ENCODE measurements around the gene ABHD11.
"Not testable (repeated sequence)": the region's sequence is repeated elsewhere in the genome, so short reads cannot be mapped to it uniquely, and the experiment has no call there.

The ABHD11 gene, protein sequence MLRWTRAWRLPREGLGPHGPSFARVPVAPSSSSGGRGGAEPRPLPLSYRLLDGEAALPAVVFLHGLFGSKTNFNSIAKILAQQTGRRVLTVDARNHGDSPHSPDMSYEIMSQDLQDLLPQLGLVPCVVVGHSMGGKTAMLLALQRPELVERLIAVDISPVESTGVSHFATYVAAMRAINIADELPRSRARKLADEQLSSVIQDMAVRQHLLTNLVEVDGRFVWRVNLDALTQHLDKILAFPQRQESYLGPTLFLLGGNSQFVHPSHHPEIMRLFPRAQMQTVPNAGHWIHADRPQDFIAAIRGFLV

DNA sequence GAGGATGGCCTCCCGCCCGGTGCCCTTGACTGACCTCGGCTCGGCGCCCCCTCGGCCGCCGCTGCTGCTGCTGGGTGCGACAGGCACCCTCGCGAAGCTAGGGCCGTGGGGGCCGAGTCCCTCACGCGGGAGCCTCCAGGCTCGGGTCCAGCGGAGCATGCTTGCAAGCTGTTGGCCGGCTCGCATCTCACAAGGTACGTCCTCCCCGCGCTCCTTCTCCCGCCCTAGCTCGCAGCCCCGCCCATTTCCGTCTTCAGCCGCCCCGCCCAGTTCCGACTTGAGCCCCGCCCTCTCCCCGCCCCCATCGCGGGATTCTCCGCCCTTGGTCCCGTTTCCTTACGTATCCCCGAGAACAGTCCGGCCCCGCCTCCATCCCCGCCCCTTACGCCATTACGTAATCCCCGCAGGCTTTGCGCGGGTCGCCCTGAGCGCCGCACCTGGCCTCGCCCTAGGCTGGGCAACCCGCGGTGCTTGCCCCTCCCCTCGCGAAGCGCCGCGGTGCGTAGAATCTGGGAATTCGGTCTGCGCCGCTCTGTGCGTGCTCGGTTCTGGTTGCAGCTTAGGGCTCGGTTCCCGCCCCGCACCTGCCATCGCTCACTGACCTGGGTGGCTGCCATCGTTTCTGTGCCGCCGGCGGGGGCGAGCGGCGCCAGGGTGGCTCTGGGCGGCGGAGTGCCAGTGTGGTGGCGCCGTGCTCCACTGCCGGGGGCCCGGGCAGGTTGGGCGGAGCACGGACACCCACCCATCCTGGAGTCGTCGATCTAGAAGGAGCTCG lies at the start of gene ABHD11:
Gene ABHD11 (minus strand): TSS at position 191 of the 775 bp plus-strand sequence. CDS start 32 bp downstream, at position 159.
- DNase-seq (ENCODE audit: low spot score), result peak; percentile 99

DNA sequence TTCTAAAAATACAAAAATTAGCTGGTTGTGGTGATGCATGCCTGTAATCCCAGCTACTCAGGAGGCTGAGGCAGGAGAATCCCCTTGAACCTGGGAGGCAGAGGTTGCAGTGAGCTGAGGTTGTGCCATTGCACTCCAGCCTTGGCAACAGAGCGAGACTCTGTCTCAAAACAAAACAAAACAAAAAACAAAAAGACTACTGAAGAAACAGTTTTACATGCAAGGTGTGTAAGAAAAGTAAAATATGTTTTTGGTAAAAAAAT lies 49.1 kb upstream of the ABHD11 start:
- not testable (repeated sequence) for DNase-seq (ENCODE audit: low spot score)

DNA sequence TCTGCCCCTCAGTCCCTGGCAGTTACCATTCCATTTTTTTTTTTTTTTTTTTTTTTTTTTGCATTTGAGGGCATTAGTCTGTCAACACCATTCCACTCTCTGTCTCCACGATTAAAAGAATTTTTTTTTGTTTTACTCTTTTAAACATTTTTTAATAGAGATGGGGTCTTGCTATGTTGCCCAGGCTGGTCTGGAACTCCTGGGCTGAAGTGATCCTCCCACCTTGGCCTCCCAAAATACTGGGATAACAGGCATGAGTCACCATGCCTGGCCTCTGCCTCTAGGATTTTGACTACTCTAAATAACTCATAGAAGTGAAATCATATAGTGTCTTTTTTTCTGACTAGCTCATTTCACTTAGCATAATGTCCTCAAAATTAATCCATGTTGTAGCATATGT lies 48.0 kb upstream of the ABHD11 start:
- no peak for DNase-seq (ENCODE audit: low spot score)

DNA sequence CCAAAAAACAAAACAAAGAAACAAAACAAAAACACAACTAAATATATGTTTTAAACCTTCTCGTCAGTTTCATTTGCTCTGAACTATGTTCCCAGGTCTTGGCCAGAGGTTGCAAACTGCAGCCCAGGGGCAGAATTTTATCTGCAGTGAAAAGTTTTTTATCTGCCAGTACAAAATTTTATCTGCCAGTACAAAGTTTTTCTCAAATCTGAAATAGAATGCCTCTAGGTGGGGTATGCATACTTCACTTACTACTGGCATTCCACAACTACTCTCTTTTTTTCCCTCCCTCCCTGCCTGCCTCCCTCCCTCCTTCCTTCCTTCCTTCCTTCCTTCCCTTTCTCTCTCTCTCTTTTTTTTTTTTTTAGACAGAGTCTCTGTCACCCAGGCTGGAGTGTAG lies 40.9 kb upstream of the ABHD11 start:
- no peak for DNase-seq (ENCODE audit: low spot score)

DNA sequence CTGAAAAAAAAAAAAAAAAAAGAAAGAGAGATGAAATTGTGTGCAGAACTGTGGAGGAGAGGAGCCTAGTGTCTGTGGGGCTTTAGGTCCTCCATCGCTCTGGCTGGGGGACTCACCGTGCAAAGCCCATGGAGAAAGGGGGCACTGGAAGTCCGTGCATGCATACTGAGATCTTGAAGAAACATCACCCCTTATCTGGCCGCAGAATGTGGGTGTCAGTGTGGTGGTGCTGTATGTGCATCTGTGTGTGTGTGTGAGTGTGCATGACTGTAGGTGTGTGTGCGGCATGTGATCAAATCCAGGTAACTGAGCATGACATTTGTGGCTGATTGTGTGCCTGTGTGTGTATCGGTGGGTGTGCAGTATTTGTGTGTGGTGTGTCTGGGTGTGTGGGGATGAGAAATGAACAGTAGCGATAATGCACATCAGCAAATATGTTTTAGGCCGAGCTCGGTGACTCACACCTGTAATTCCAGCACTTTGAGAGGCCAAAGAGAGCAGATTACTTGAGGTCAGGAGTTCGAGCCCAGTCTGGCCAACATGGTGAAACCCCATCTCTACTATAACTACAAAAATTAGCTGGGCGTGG lies 40.3 kb upstream of the ABHD11 start:
- no peak for DNase-seq (ENCODE audit: low spot score)

DNA sequence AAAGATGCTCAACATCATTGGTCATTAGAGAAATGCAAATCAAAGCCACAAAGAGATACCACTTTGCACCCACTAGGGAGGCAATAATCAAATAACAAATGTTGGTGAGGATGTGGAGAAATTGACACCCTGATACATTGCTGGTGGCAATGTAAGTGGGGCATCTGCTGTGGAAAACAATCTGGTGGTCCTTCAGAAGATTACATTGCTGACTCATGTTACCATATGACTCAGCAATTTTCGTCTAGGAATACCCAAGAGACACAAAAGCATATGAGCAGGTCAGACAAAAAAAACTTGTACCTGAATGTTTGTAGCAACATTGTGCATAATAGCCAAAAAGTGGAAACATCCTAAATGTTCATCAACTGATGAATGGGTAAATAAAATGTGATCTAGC lies 36.3 kb upstream of the ABHD11 start:
- no peak for DNase-seq (ENCODE audit: low spot score)

DNA sequence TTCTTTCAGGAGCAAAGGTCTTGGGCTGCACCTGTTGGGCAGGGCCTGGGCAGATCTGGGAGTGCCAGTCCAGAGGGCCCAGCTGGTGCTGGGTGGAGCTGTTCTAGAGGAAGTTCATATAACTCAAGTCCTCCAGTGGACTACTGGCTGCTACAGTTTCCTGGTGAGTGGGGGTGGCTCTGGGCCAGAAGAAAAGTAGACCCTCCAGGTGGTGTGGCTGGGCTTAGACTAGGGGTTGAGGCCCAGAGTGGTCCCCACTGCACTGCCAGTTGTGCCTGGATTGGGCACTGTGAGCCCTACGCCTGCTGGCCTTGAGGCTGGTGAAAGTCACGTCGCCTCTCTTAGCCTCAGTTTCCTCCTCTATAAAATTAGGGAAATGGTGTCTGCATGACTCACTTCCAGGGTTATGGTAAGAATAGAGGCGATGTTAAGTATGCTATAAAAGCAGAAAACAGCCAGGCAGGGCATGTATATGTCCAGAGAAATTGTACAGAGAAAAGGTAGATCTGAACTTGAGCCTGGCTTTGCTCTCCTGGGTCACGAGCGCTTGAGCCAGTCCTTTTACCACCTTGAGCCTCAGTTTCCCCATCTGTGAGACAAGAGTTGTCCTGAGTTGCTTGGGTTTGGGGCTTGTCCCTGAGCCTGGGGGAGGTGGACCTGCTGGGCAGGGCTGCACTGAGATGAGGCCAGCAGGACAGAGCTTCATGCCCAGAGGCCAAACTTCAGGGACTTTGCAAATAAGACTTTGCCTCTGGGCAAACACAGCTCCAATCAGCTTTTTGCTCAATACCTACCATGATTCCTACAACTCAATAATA lies 35.3 kb upstream of the ABHD11 start:
- DNase-seq (ENCODE audit: low spot score), result no peak

DNA sequence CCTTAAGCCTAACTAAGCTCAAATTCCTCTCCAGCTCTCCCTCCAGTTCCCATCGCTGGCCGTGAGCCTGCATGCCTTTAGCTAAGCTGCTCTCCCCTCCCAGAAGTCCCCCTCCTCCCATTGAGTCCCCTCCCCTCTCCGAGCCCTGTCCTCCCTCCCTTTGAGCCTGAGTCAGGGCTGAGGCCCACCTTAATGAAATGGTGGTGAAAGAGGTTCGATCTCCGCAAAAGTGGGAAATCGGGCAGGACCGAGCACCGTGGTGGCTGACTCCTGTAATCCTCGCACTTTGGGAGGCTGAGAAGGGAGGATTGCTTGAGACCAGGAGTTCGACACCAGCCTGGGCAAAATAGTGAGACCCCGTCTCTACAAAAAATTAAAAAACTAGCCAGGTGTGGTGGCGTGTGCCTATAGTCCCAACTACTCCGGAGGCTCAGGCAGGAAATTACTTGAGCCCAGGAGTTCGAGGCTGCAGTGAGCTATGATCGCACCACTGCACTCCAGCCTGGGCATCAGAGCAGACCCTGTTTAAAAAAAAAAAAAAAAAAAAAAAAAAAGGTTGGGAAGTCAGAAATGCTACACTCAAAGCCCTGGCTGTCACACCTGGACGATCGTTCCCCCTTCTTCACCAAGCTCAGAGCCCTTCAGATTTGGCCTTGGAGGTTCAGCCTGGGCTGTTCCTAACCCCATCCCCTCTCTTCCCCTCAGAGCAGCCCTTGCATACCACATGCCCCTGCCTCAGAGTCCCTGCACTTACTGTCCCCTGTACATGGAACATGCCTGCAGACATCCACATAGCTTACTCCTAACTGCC lies 32.5 kb upstream of the ABHD11 start:
- no peak for DNase-seq (ENCODE audit: low spot score)

DNA sequence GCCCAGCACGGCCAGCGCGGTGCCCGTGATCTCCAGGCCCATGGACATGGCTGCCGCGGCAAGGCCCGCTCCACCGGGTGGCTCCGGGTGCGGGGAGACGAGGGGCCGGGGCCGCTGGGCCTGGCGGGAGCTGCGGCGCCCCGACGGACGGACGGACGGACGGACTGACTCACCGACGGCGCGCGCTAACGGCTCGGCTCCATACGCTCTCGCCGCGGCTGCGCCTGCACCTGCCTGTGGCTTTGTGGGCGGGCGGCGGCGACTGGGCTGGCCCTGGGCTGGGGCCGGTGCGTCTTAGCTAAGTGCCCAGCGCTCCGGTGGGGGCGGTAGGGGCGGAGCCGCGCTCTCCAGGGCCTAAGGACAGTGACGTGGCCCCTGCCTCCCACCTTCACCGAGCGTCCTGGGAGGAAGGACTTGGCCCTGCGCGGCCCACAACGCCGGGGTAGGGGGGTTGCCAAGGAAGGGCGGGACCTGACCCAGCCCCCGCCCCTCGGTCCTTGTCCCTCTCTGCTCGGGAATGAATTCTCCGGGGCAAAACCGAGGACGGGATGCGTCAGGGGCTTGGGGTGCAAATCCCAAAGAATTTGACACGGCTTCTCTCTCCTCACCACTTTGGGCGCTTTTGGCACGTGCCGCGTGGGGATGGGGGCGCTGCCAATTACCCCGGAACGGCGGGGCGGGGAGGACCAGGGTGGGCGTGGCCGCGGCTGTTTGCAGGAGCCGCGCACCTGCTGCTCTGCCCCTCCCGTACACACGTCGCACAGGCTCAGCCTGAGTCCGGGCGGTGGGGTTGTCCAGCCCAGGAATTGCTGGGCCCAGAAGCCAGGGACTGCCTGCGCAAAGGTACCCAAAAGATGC lies 31.6 kb upstream of the ABHD11 start, which contains the start of gene CLDN3:
Gene CLDN3 (minus strand): TSS at position 269 of the 858 bp plus-strand sequence. CDS start 221 bp downstream, at position 48.
- DNase-seq (ENCODE audit: low spot score), result no peak

DNA sequence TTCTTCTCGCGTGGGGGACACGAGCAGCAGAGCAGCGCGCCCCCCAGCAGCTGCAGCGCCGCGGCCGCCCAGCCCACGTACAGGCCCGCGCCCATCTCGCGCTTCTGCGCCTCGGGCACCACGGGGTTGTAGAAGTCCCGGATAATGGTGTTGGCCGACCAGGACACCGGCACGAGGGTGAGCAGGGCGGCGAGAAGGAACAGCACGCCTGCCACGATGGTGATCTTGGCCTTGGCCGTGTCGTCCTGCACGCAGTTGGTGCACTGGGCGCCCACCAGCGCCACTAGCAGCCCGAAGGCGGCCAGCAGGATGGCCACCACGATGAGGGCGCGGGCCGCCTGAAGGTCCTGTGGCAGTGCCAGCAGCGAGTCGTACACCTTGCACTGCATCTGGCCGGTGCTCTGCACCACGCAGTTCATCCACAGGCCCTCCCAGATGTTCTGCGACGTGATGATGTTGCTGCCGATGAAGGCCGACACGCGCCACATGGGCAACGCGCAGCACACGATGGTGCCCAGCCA lies 30.9 kb upstream of the ABHD11 start:
- DNase-seq (ENCODE audit: low spot score), result no peak

DNA sequence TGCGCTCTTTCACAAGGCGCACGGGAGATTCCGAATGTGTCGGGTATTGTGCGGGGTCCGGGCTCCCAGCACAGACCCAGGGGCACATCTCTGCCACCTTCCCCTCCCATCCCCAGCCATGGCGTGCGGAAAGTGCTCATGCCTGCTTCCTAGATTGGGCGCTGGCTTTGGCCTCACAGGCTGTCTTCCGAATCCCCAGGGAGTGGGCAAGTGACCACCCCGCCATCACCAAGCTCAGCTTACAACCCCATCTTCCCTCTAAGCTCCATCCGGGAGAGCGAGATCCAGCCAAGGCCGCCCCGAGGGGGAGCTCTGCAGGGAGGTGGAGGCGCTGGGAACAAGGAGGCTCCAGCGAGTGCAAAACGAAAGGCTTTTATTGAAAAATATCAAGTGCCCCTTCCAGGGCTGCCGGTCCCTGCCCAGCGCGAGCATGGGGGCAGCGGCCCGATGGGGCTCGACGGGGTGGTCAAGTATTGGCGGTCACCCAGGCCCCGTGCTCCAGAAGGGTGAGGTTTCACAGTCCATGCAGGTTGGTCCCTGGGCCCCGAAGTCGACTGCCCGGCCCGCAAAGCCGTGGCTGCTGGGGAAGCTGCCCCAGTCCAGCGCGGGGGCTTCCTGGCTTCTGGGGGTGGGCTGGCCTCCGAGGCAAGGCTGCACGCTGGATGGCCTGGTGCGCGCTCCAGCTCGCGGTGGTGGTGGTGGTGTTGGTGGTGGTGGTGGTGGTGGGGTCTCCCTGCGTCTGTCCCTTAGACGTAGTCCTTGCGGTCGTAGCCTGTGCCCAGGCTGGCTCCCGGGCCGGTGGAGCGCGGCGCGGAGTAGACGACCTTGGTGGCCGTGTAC lies 30.3 kb upstream of the ABHD11 start:
- DNase-seq (ENCODE audit: low spot score), result no peak

DNA sequence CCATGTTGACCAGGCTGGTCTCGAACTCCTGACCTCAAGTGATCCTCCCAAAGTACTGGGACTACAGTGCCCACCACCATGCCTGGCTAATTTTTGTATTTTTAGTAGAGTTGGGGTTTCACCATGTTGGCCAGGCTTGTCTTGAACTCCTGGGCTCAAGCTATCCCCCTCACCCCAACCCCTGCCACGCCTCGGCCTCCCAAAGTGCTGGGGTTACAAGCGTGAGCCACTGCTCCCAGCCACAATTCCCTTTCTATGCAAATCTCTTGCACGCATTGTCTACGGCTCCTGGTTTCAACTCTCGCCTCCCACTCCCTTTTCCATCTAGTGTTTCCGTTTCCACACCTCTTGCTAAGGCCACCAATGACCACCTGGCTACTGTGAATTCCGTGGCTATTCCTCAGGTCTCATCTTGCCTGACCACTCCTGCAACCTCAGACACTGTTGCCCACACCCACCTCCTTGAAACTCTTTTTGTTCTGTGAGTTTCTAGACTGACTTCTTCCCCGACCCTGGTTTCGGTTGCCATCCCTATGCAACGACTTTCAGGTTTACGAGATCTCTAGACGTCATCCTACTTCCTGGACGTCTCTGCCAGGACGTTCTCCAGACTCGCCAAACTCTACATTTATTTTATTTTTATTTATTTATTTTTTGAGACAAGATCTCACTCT lies 28.1 kb upstream of the ABHD11 start:
- DNase-seq (ENCODE audit: low spot score), result no peak

DNA sequence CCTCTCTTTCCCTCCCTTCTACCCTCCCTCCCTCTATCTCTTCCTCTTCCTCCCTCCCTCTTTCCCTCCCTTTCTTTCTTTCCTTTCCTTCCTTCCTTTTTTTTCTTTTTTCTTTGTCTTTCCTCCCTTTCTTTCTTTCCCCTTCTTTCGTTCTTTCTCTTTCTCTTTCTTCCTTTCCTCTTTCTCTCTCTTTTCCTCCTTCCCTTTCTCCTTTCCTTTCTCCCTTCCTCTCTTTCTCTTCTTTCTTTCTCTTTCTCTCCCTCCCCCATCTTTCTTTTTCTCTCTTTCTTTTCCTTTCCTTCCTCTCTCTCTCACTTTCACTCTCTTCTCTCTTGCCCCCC lies 24.0 kb upstream of the ABHD11 start:
- DNase-seq (ENCODE audit: low spot score), result no peak

DNA sequence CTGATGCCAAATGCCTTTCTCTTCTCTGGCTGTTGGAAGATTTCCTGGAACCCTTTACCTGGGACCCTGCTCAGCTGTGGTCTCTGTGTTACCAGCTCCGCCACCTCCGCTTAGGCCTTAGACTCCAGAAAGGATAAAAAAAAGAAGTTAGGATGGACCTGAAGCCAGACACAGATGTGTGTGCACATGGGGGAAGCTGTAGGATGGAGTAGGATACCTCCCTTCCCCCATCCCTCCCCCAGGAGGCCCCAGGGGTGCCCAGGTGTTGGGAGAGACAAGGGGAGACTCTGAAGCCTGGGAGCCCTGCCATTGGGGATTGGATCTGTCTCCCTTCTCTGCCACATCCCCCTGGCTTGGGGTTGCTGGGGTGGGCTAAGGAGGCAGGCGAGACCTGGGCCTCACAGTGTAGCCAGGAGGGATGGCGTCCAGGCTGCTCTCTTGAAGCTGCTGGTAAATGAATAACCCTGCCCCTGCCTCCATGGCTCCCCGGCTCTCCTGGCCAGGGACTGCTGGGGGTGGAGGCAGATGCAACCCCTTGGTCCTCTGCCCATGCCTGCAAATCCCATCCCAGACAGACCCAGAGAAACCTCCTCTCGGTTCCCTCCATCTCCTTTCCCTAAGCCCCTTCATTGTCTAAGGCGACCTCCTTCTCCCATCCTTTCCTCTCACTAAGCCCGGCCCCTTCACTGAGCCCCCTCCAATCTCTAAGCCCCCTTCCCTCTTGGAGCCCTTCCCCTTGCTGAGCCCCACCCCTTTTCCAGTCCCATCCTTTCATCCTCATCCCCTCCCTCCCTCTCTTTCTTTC lies 23.5 kb upstream of the ABHD11 start:
- no peak for DNase-seq (ENCODE audit: low spot score)

DNA sequence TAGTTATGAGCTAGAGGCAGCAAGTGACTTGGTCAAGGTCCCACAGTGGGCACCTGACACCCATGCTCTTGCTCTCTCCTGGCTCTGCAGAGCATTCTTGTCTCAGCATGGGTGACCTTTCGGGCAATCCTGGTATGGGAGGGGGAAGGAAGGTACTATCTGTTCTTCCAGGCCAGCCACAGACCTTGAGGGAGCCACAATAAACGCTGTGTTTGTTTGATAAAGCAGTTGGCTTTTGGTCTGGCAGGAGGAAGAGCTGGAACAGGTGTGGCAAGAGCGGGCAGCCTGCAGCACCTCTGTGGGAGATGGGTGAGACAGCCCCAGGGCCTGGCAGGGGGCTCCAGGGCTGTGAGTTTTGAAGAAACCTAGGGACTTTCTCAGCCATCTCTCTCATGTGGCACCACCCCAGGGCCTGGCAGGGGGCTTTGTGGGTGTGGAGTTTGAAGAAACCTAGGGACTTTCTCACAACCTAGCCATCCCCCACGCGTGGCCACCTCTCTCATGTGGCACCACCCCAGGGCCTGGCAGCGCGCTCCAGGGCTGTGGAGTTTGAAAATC lies 20.1 kb upstream of the ABHD11 start:
- DNase-seq (ENCODE audit: low spot score), result no peak

DNA sequence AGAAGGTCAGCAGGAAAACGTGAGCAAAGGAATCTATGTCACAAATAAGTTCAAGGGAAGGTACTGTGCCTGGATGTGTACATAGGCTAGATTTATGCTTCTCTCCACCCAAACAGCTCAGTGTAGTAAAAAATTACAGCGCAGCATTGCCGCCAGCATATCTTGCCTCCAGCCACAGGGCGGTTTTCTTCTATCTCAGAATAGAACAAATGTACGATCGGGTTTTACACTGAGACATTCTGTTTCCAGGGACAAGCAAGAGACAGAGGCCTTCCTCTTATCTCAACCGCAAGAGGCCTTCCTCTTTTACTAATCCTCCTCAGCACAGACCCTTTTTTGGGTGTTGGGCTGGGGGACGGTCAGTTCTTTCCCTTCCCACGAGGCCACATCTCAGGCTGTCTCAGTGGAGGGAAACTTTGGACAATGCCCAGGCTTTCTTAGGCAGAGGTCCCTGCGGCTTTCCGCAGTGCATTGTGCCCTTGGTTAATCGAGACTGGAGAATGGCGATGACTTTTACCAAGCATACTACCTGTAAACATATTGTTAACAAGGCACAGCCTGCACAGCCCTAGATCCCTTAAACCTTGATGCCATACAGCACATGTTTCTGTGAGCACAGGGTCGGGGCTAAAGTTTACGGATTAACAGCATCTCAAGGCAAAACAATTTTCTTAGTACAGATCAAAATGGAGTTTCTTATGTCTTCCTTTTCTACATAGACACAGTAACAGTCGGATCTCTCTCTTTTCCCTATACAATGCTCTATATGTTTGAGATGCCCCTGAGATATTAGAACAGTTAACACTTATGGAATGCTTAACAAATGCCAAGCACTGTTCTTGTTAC lies 11.6 kb upstream of the ABHD11 start:
- DNase-seq (ENCODE audit: low spot score), result no peak

DNA sequence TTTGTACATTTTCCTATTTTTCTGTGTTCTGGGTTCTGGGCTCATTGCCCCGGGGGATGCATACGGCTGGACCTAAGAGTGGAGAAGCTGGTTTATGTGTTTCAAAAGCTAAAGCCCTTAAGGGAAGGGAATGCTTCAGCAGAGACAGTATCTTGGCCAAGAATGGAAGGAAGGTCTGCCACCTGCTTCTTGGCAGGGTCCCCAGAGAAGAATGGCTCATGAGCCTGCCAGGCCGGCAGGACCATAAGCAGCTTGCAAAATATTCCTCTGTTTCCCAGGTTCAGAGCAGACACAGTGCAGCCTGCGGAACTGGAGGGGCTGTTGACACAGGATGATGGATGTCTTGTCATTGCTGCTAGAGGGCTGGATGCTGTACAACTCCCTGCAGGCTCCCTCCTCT lies 7.8 kb upstream of the ABHD11 start:
- no peak for DNase-seq (ENCODE audit: low spot score)

Measured in GM03348 (cell line).